Sigmoid colon (tissue), 7 donors: ENCODE measurements around the gene ARL8A. TPM values are rescaled to one million over a fixed set of nuclear protein-coding genes. Genes with fewer than 3 reads are reported as not detected.

Experiments used
- DNase-seq: peaks from one replicate; pipeline ENCODE4 v3.0.0-alpha.2; 2019
- H3K27ac ChIP-seq, 4 donors: fragments of 200-600 bp; sonication (generic); one replicate each; pipeline ENCODE4 v1.5.1; 2016 to 2019; ENCODE audit warnings: mild to moderate bottlenecking in 1 of 4
- H3K27me3 ChIP-seq, 3 donors: fragments of 200-600 bp; sonication (generic); one replicate each; pipeline ENCODE4 v1.5.1; 2019; ENCODE audit warnings: mild to moderate bottlenecking in 1 of 3
- H3K36me3 ChIP-seq, 4 donors: fragments of 200-600 bp; sonication (generic); one replicate each; pipeline ENCODE4 v1.5.1; 2016 to 2019
- H3K4me1 ChIP-seq, 4 donors: fragments of 200-600 bp; sonication (generic); one replicate each; pipeline ENCODE4 v1.5.1; 2017 to 2019
- H3K4me3 ChIP-seq, 4 donors: fragments of 200-600 bp; sonication (generic); one replicate each; pipeline ENCODE4 v1.5.1; 2017 to 2019; ENCODE audit warnings: mild to moderate bottlenecking in 2 of 4, moderate library complexity in 1 of 4
- H3K9me3 ChIP-seq, 4 donors: fragments of 200-600 bp in 3 of 4; sonication (generic) in 3 of 4; one replicate each; pipeline versions ENCODE4 v1.5.1 to v1.6.1; 2013 to 2019
- CTCF ChIP-seq, 4 experiments: fragments of 450-650 bp in 3 of 4; fragments of 200-600 bp in 1 of 4; IDR thresholded peaks; one replicate each; pipeline ENCODE4 v1.5.1; 2016 to 2019; ENCODE audit warnings: antibody characterized with exemption in 4 of 4, mild to moderate bottlenecking in 3 of 4, moderate library complexity in 2 of 4
- EP300 ChIP-seq, 4 donors: sonication (generic); formaldehyde crosslinking; IDR thresholded peaks; one replicate each; pipeline ENCODE4 v1.6.1; 2017; ENCODE audit warnings: antibody characterized with exemption in 4 of 4
- POLR2A ChIP-seq, 2 donors: fragments of 450-650 bp; IDR thresholded peaks; one replicate each; pipeline ENCODE4 v1.6.1; 2016; ENCODE audit warnings: antibody characterized with exemption in 2 of 2, mild to moderate bottlenecking in 2 of 2, moderate library complexity in 2 of 2
- POLR2AphosphoS5 ChIP-seq, 4 donors: sonication (generic); formaldehyde crosslinking; IDR thresholded peaks; one replicate each; pipeline ENCODE4 v1.6.1; 2017; ENCODE audit warnings: antibody characterized with exemption in 4 of 4
- WGBS, 2 donors: extraction: QIAGEN DNeasy Blood & Tissue Kit; methylation state at CpG; one replicate each; pipeline ENCODE4 v1.1.7; 2013; 5-methylcytosine and 5-hydroxymethylcytosine counted together
- intact Hi-C: fragments of 100-400 bp; cut with DNase I; formaldehyde crosslinking; loops from one replicate; pipeline ENCODE4 v1.15.1; 2023
- polyA plus RNA-seq, 3 donors: library from polyadenylated mRNA; stranded (reverse); fragments of 200-250 nt; gene quantifications; one replicate each; pipeline ENCODE4 v1.2.3, GENCODE V29; 2013
- total RNA-seq, 4 donors: library from RNA; depleted of rRNA; stranded (reverse); fragments of >200 nt; gene quantifications; one replicate each; pipeline ENCODE4 v1.1.0, GENCODE V29; 2016
- donor health status: healthy with polysubstance abuse.
- donor health status: Bipolar disorder and iron deficiency.
- donor health status: healthy.

Gene ARL8A
- total and polyA plus RNA-seq, 7 donors: 13.8 to 29.0 (median 22.4) TPM

- TF ChIP-seq POLR2AphosphoS5 (IDR thresholded peaks at IDR 0.05): no peak
- no peak for TF ChIP-seq POLR2A (IDR thresholded peaks at IDR 0.05)
- TF ChIP-seq EP300 (IDR thresholded peaks at IDR 0.05): no peak
- peak in 2 of 4 experiments; percentile 10 to 18 for TF ChIP-seq CTCF (IDR thresholded peaks at IDR 0.05)
These were observed 21.8 kb downstream of the ARL8A start, which contains the start of gene GPR37L1 for GRCh38 chr1:202122639-202123335. Gene GPR37L1, plus strand, starts transcription at chr1:202122917. Its CDS starts 47 bp downstream, at chr1:202122964.

GRCh38 chr1:202121006-202121405 lies 23.5 kb downstream of the ARL8A start:
- Histone ChIP-seq H3K4me3 (no peak overlapping the region), H3K27me3 (no peaks in the 10 kb centered on the region), H3K27ac (no peak overlapping the region), H3K9me3 (no peaks in the 10 kb centered on the region), H3K4me1 (peaks cover 0 to 3% (median 0%) of the 10 kb centered on the region in 4 donors), H3K36me3 (no peaks in the 10 kb centered on the region)
- no peak for DNase-seq
- intact Hi-C loops: no loop called here
- TF ChIP-seq POLR2AphosphoS5 (IDR thresholded peaks at IDR 0.05) (no peak), CTCF (IDR thresholded peaks at IDR 0.05) (no peak), EP300 (IDR thresholded peaks at IDR 0.05) (no peak), POLR2A (IDR thresholded peaks at IDR 0.05) (no peak)
- 77 to 86% methylated on average over 7 of the region's 7 CpGs for WGBS, 2 donors

More at GRCh38 chr1:202122639-202123335, 21.8 kb downstream of the ARL8A start, which contains the start of gene GPR37L1:
- Histone ChIP-seq H3K36me3 (no peaks in the 10 kb centered on the region), H3K27me3 (no peaks in the 10 kb centered on the region), H3K9me3 (no peaks in the 10 kb centered on the region), H3K27ac (peak within 1 kb of the TSS in 1 of 4 donors; percentile 27), H3K4me3 (no peak within 1 kb of the TSS), H3K4me1 (peaks cover 0 to 3% (median 0%) of the 10 kb centered on the region in 4 donors)
- DNase-seq: no peak
- intact Hi-C loops: no loop called here
- WGBS, 2 donors: 67 to 82% methylated on average over 19 of the region's 19 CpGs

GRCh38 chr1:202117898-202118371 lies 26.6 kb downstream of the ARL8A start:
- Histone ChIP-seq H3K27ac (no peak overlapping the region), H3K36me3 (no peaks in the 10 kb centered on the region), H3K4me1 (peaks cover 0 to 9% (median 7%) of the 10 kb centered on the region in 4 donors), H3K9me3 (no peaks in the 10 kb centered on the region), H3K27me3 (no peaks in the 10 kb centered on the region), H3K4me3 (no peak overlapping the region)
- DNase-seq: no peak
- TF ChIP-seq POLR2AphosphoS5 (IDR thresholded peaks at IDR 0.05) (no peak), POLR2A (IDR thresholded peaks at IDR 0.05) (no peak), EP300 (IDR thresholded peaks at IDR 0.05) (no peak), CTCF (IDR thresholded peaks at IDR 0.05) (no peak)
- intact Hi-C loops: no loop called here
- WGBS, 2 donors: 45 to 80% methylated on average over 10 of the region's 10 CpGs

- peaks cover 0 to 13% (median 12%) of the 10 kb centered on the region in 4 donors for H3K4me1 ChIP-seq
- 95 to 96% methylated on average over 8 of the region's 8 CpGs for WGBS, 2 donors
- no peaks in the 10 kb centered on the region for H3K36me3 ChIP-seq
- H3K4me3 ChIP-seq: no peak overlapping the region
- no peak for TF ChIP-seq CTCF (IDR thresholded peaks at IDR 0.05)
- no peak for TF ChIP-seq POLR2A (IDR thresholded peaks at IDR 0.05)
- TF ChIP-seq EP300 (IDR thresholded peaks at IDR 0.05): no peak
- no peak for TF ChIP-seq POLR2AphosphoS5 (IDR thresholded peaks at IDR 0.05)
- no peaks in the 10 kb centered on the region for H3K27me3 ChIP-seq
- no peak for DNase-seq
- intact Hi-C loops: no loop called here
- no peaks in the 10 kb centered on the region for H3K9me3 ChIP-seq
- no peak overlapping the region for H3K27ac ChIP-seq
These were observed 28.2 kb downstream of the ARL8A start for GRCh38 chr1:202116287-202116686.
